GM18511 (cell line): ENCODE measurements around the gene YRDC.
A peak's percentile ranks its signal among the peaks of the same experiment; 100 is the strongest.

Experiments
- ATAC-seq: cut with Tn5 transposase; IDR thresholded peaks from one replicate; pipeline ENCODE4 v1.9.1; 2021; ENCODE audit warnings: mild to moderate bottlenecking, moderate library complexity; ENCODE audit not compliant: unreplicated experiment

YRDC gene

GRCh38 chr1:37807555-37808368 is at the start of gene YRDC, which contains the start of gene C1orf122:
Gene YRDC (minus strand): TSS chr1:37808208. CDS start chr1:37808180, 28 bp downstream.
Gene C1orf122 (plus strand): TSS chr1:37807790. CDS start chr1:37808405, 615 bp downstream.
- ATAC-seq = peak; percentile 89

- no peak for ATAC-seq
Observed at GRCh38 chr1:37854406-37854805, 46.4 kb upstream of the YRDC start.

- no peak for ATAC-seq
Observed at GRCh38 chr1:37853157-37853556, 45.1 kb upstream of the YRDC start.

- ATAC-seq = no peak
Observed at GRCh38 chr1:37851782-37852210, 43.8 kb upstream of the YRDC start.

- no peak for ATAC-seq
Observed at GRCh38 chr1:37851262-37851661, 43.3 kb upstream of the YRDC start.

GRCh38 chr1:37850352-37850955 is 42.4 kb upstream of the YRDC start:
- ATAC-seq = no peak

GRCh38 chr1:37849480-37849879 is 41.5 kb upstream of the YRDC start:
- ATAC-seq = no peak

- ATAC-seq = no peak
Observed at GRCh38 chr1:37846647-37847339, 38.8 kb upstream of the YRDC start.

- ATAC-seq = no peak
Observed at GRCh38 chr1:37845786-37846185, 37.8 kb upstream of the YRDC start.

- ATAC-seq = no peak
Observed at GRCh38 chr1:37845049-37845646, 37.1 kb upstream of the YRDC start.

GRCh38 chr1:37844536-37844935 is 36.5 kb upstream of the YRDC start:
- ATAC-seq = no peak

- ATAC-seq = no peak
Observed at GRCh38 chr1:37841652-37842051, 33.6 kb upstream of the YRDC start.

GRCh38 chr1:37840711-37841110 is 32.7 kb upstream of the YRDC start:
- no peak for ATAC-seq

GRCh38 chr1:37839676-37840075 is 31.7 kb upstream of the YRDC start:
- no peak for ATAC-seq

GRCh38 chr1:37836788-37837187 is 28.8 kb upstream of the YRDC start:
- no peak for ATAC-seq

GRCh38 chr1:37831809-37832208 is 23.8 kb upstream of the YRDC start:
- ATAC-seq = no peak

GRCh38 chr1:37831109-37831508 is 23.1 kb upstream of the YRDC start:
- no peak for ATAC-seq

GRCh38 chr1:37828410-37829074 is 20.5 kb upstream of the YRDC start:
- no peak for ATAC-seq

- no peak for ATAC-seq
Observed at GRCh38 chr1:37825506-37825905, 17.5 kb upstream of the YRDC start.

GRCh38 chr1:37824001-37824400 is 16.0 kb upstream of the YRDC start:
- ATAC-seq = no peak
